Endodermal cell (in vitro differentiated cells): Measurements from ENCODE around the gene CNTN4. TPM values are rescaled to one million over a fixed set of nuclear protein-coding genes. Genes with fewer than 3 reads are reported as not detected.

ENCODE experiments used
- DNase-seq: peaks from one replicate; pipeline ENCODE4 v3.0.0-alpha.2; 2017
- H3K27ac ChIP-seq: 2 replicates; pipeline ENCODE4 v1.5.1; 2013; ENCODE audit warnings: mild to moderate bottlenecking, low read depth, low read length, moderate library complexity
- H3K27me3 ChIP-seq: 2 replicates; pipeline ENCODE4 v1.6.1; 2013; ENCODE audit warnings: mild to moderate bottlenecking, low read length, moderate library complexity; ENCODE audit not compliant: insufficient read depth, control insufficient read depth, poor library complexity, severe bottlenecking
- H3K36me3 ChIP-seq: 2 replicates; pipeline ENCODE4 v1.7.0; 2013; ENCODE audit warnings: mild to moderate bottlenecking, low read length, moderate library complexity; ENCODE audit not compliant: control insufficient read depth, insufficient read depth
- H3K4me1 ChIP-seq: one replicate; pipeline ENCODE4 v1.7.0; 2013; ENCODE audit warnings: low read length; ENCODE audit not compliant: control insufficient read depth, insufficient read depth
- H3K4me3 ChIP-seq: 2 replicates; pipeline ENCODE4 v1.5.1; 2013; ENCODE audit warnings: mild to moderate bottlenecking, low read length, moderate library complexity
- H3K9ac ChIP-seq: 2 replicates; pipeline ENCODE4 v1.6.1; 2013; ENCODE audit warnings: mild to moderate bottlenecking, low read length, moderate library complexity; ENCODE audit not compliant: poor library complexity, severe bottlenecking; ENCODE audit errors: extremely low read depth
- H3K9me3 ChIP-seq: 2 replicates; pipeline ENCODE4 v1.6.1; 2013; ENCODE audit warnings: mild to moderate bottlenecking, low read length, moderate library complexity; ENCODE audit not compliant: control insufficient read depth
- H3K27ac Mint-ChIP-seq: 2 replicates; pipeline ENCODE4 v1.8.0; 2020; ENCODE audit warnings: mixed read lengths
- H3K27me3 Mint-ChIP-seq: 2 replicates; pipeline ENCODE4 v1.8.0; 2021; ENCODE audit warnings: mild to moderate bottlenecking, mixed read lengths; ENCODE audit not compliant: insufficient read depth
- H3K36me3 Mint-ChIP-seq: 2 replicates; pipeline ENCODE4 v1.8.0; 2020; ENCODE audit warnings: low read depth, mixed read lengths
- H3K4me1 Mint-ChIP-seq: 2 replicates; pipeline ENCODE4 v1.8.0; 2020; ENCODE audit warnings: mixed read lengths
- H3K4me3 Mint-ChIP-seq: 2 replicates; pipeline ENCODE4 v1.8.0; 2020; ENCODE audit warnings: mild to moderate bottlenecking, moderate library complexity, mixed read lengths
- H3K9me3 Mint-ChIP-seq: 2 replicates; pipeline ENCODE4 v1.8.0; 2020; ENCODE audit warnings: mild to moderate bottlenecking, mixed read lengths
- CTCF ChIP-seq: fragments of 200-600 bp; sonication (generic); conservative IDR thresholded peaks from 2 replicates; pipeline ENCODE4 v1.5.0; 2021; ENCODE audit warnings: antibody characterized with exemption, mild to moderate bottlenecking
- WGBS, 2 experiments: methylation state at CpG; one replicate each; pipeline versions ENCODE4 v1.1.5 to v1.1.7; 2013; ENCODE audit warnings: missing lambda C conversion rate in 2 of 2, mixed read lengths in 1 of 2; ENCODE audit not compliant: insufficient coverage in 1 of 2, insufficient read length in 1 of 2; 5-methylcytosine and 5-hydroxymethylcytosine counted together
- total RNA-seq, 2 donors: library from RNA; stranded (reverse); fragmentation: NEBNext Ultra II Directional in 1 of 2; extraction: Animal tissue kit (Norgen Biotek cat#: 25700) in 1 of 2; gene quantifications; 2 replicates in 1 of 2; 3 replicates in 1 of 2; pipeline ENCODE4 v1.2.1, GENCODE V29; 2021

Gene CNTN4
- total RNA-seq, 2 donors from 2014 or later, result 10.8 to 11.1 TPM

GRCh38 chr3:2802429-2802828 lies 703.8 kb downstream of the CNTN4 start:
- peaks cover 6% of the 10 kb centered on the region for H3K27me3 ChIP-seq
- no peak for TF ChIP-seq CTCF
- Mint-ChIP-seq H3K4me3 (no peak overlapping the region), H3K27me3 (peaks cover 23% of the 10 kb centered on the region), H3K9me3 (no peaks in the 10 kb centered on the region), H3K36me3 (no peaks in the 10 kb centered on the region), H3K27ac (no peak overlapping the region), H3K4me1 (no peaks in the 10 kb centered on the region)
- DNase-seq, result no peak
- no peaks in the 10 kb centered on the region for H3K36me3 ChIP-seq
- WGBS, 2 experiments, result 83 to 86% methylated on average over 7 of the region's 7 CpGs
- H3K9me3 ChIP-seq, result no peaks in the 10 kb centered on the region
- H3K9ac ChIP-seq, result no peak overlapping the region
- no peak overlapping the region for H3K27ac ChIP-seq
- no peak overlapping the region for H3K4me3 ChIP-seq
- no peaks in the 10 kb centered on the region for H3K4me1 ChIP-seq

- Histone ChIP-seq H3K27me3 (peaks cover 16% of the 10 kb centered on the region), H3K27ac (no peak overlapping the region), H3K9ac (no peak overlapping the region), H3K36me3 (no peaks in the 10 kb centered on the region), H3K9me3 (no peaks in the 10 kb centered on the region), H3K4me1 (no peaks in the 10 kb centered on the region), H3K4me3 (no peak overlapping the region)
- no peak for DNase-seq
- no peaks in the 10 kb centered on the region for H3K4me1 Mint-ChIP-seq
- no peak overlapping the region for H3K4me3 Mint-ChIP-seq
- WGBS, 2 experiments, result 73% methylated on average over 1 of the region's 1 CpG; no CpG with 5 or more reads in 1 of the 2 experiments
- no peak overlapping the region for H3K27ac Mint-ChIP-seq
- H3K9me3 Mint-ChIP-seq, result no peaks in the 10 kb centered on the region
- no peak for TF ChIP-seq CTCF
- H3K36me3 Mint-ChIP-seq, result no peaks in the 10 kb centered on the region
- H3K27me3 Mint-ChIP-seq, result peaks cover 13% of the 10 kb centered on the region
Observed at GRCh38 chr3:2807514-2807913, 708.8 kb downstream of the CNTN4 start.

- H3K4me1 Mint-ChIP-seq, result no peaks in the 10 kb centered on the region
- 83 to 100% methylated on average over 1 of the region's 1 CpG for WGBS, 2 experiments
Observed at GRCh38 chr3:2810723-2811122, 712.1 kb downstream of the CNTN4 start.

More at GRCh38 chr3:2810723-2811122, 712.1 kb downstream of the CNTN4 start:
- no peak overlapping the region for H3K9ac ChIP-seq
- H3K36me3 Mint-ChIP-seq, result no peaks in the 10 kb centered on the region
- no peaks in the 10 kb centered on the region for H3K4me1 ChIP-seq
- H3K27ac ChIP-seq, result no peak overlapping the region
- no peaks in the 10 kb centered on the region for H3K9me3 ChIP-seq
- peak; percentile 67 for DNase-seq
- H3K4me3 Mint-ChIP-seq, result no peak overlapping the region
- H3K27me3 Mint-ChIP-seq, result peaks cover 7% of the 10 kb centered on the region
- H3K36me3 ChIP-seq, result no peaks in the 10 kb centered on the region
- peaks cover 16% of the 10 kb centered on the region for H3K27me3 ChIP-seq
- TF ChIP-seq CTCF, result no peak
- no peak overlapping the region for H3K4me3 ChIP-seq
- H3K27ac Mint-ChIP-seq, result no peak overlapping the region
- H3K9me3 Mint-ChIP-seq, result no peaks in the 10 kb centered on the region
